HepG2 (cell line): ENCODE data around the gene CALD1. TPM values are rescaled to one million over a fixed set of nuclear protein-coding genes. Genes with fewer than 3 reads are reported as not detected.

Source experiments
- AKNA ChIP-seq: sonication (generic); formaldehyde crosslinking; IDR thresholded peaks from 2 replicates; pipeline ENCODE4 v1.4.0; 2020; ENCODE audit warnings: missing genetic modification reagents, borderline replicate concordance
- ATF6 ChIP-seq: sonication (generic); formaldehyde crosslinking; conservative IDR thresholded peaks from 2 replicates; pipeline ENCODE4 v1.4.0; 2020; ENCODE audit warnings: missing genetic modification reagents
- EED ChIP-seq: sonication (generic); formaldehyde crosslinking; IDR thresholded peaks from 2 replicates; pipeline ENCODE4 v1.5.0; 2020; ENCODE audit warnings: mild to moderate bottlenecking, missing genetic modification reagents
- ELK4 ChIP-seq: sonication (generic); formaldehyde crosslinking; IDR thresholded peaks from 2 replicates; pipeline ENCODE4 v1.9.0; 2021; ENCODE audit warnings: missing genetic modification reagents, borderline replicate concordance
- HDAC6 ChIP-seq: fragments of 200-600 bp; sonication (generic); IDR thresholded peaks from 2 replicates; pipeline ENCODE4 v1.7.0; 2017; ENCODE audit warnings: mild to moderate bottlenecking, antibody characterized with exemption, low read length, low read depth
- HNRNPUL1 ChIP-seq: fragments of 200-400 bp; formaldehyde crosslinking; IDR thresholded peaks from 2 replicates; pipeline ENCODE4 v1.6.1; 2017; ENCODE audit warnings: low read depth, mild to moderate bottlenecking, low read length, moderate library complexity
- KAT8 ChIP-seq: IDR thresholded peaks from 2 replicates; pipeline ENCODE4 v1.6.1; 2016; ENCODE audit warnings: missing genetic modification reagents, missing compliant biosample characterization
- MAX ChIP-seq: IDR thresholded peaks from 2 replicates; pipeline ENCODE4 v1.6.1; 2012; ENCODE audit warnings: inconsistent platforms
- MED8 ChIP-seq: sonication (generic); formaldehyde crosslinking; IDR thresholded peaks from 2 replicates; pipeline ENCODE4 v1.8.1; 2023; ENCODE audit warnings: mild to moderate bottlenecking, missing genetic modification reagents; ENCODE audit not compliant: insufficient replicate concordance
- NR2C2 ChIP-seq: sonication (generic); formaldehyde crosslinking; IDR thresholded peaks from 2 replicates; pipeline ENCODE4 v1.4.0; 2020; ENCODE audit warnings: missing genetic modification reagents, mild to moderate bottlenecking, moderate library complexity, borderline replicate concordance
- RBFOX2 ChIP-seq: fragments of 200-400 bp; formaldehyde crosslinking; IDR thresholded peaks from 2 replicates; pipeline ENCODE4 v1.6.1; 2017; ENCODE audit warnings: low read depth, mild to moderate bottlenecking, low read length
- RNF2 ChIP-seq: fragments of 450-650 bp; conservative IDR thresholded peaks from 2 replicates; pipeline ENCODE4 v1.6.1; 2016; ENCODE audit warnings: low read depth
- ZBTB37 ChIP-seq: sonication (generic); formaldehyde crosslinking; IDR thresholded peaks from 2 replicates; pipeline ENCODE4 v1.4.0; 2020; ENCODE audit warnings: mild to moderate bottlenecking, missing genetic modification reagents
- ZFP62 ChIP-seq: sonication (generic); formaldehyde crosslinking; IDR thresholded peaks from 2 replicates; pipeline ENCODE4 v1.4.0; 2020; ENCODE audit warnings: missing genetic modification reagents
- ZNF704 ChIP-seq: sonication (generic); formaldehyde crosslinking; IDR thresholded peaks from 2 replicates; pipeline ENCODE4 v1.8.1; 2023; ENCODE audit warnings: mild to moderate bottlenecking, inconsistent platforms, moderate library complexity, missing genetic modification reagents, borderline replicate concordance
- ZNF780A ChIP-seq: sonication (generic); formaldehyde crosslinking; IDR thresholded peaks from 2 replicates; pipeline ENCODE4 v1.8.0; 2022; ENCODE audit warnings: mild to moderate bottlenecking, missing genetic modification reagents, moderate library complexity
- ZNF782 ChIP-seq: sonication (generic); formaldehyde crosslinking; IDR thresholded peaks from 2 replicates; pipeline ENCODE4 v1.4.0; 2020; ENCODE audit warnings: missing genetic modification reagents, mild to moderate bottlenecking, borderline replicate concordance
- ZSCAN9 ChIP-seq: IDR thresholded peaks from 2 replicates; pipeline ENCODE4 v1.6.1; 2016; ENCODE audit warnings: borderline replicate concordance
- polyA plus RNA-seq, 8 experiments: library from polyadenylated mRNA; depleted of rRNA in 3 of 8; stranded (reverse) in 7 of 8; unstranded in 1 of 8; fragments of >200 nt; fragmentation: Illumina TruSeq in 4 of 8; extraction: Trizol in 4 of 8; gene quantifications; 2 replicates each; pipeline versions ENCODE4 v1.2.1 to v1.2.3, GENCODE V29; 2011 to 2016; ENCODE audit warnings: low read depth in 4 of 8, missing spikeins in 1 of 8, mixed read lengths in 1 of 8; ENCODE audit not compliant: insufficient read depth in 1 of 8
- total RNA-seq, 5 experiments: library from RNA; depleted of rRNA; stranded (reverse); fragments of >200 nt; fragmentation: Illumina TruSeq; extraction: Trizol; gene quantifications; 2 replicates each; pipeline ENCODE4 v1.2.3, GENCODE V29; 2016; ENCODE audit warnings: low read depth in 1 of 5

Gene CALD1
- total and polyA plus RNA-seq, 2 of the 13 experiments (the other 11 are each of a cell fraction or from before 2014, with no cell fraction given) = 53.0 to 112 TPM

GRCh38 chr7:134997214-134997885, 217.9 kb downstream of the CALD1 start (continued):
- TF ChIP-seq RNF2 = no peak
- TF ChIP-seq ZFP62 (CRISPR knock-in tag) = no peak
- no peak for TF ChIP-seq ZNF704 (CRISPR knock-in tag)
- peak; percentile 71 for TF ChIP-seq MAX
- TF ChIP-seq ZBTB37 (CRISPR knock-in tag) = peak; percentile 76; the same call in 1 of the 2 replicates
- TF ChIP-seq HDAC6 = no peak
- no peak for TF ChIP-seq ELK4
- no peak for TF ChIP-seq ZNF780A
- TF ChIP-seq MED8 (CRISPR knock-in tag) = no peak
- TF ChIP-seq ZSCAN9 (CRISPR knock-in tag) = no peak; the same call in 1 of the 2 replicates
- TF ChIP-seq NR2C2 (CRISPR knock-in tag) = peak; percentile 80
- no peak for TF ChIP-seq EED (CRISPR knock-in tag)
- no peak; the same call in 1 of the 2 replicates for TF ChIP-seq RBFOX2
- TF ChIP-seq ZNF782 = no peak
- peak; percentile 91 for TF ChIP-seq HNRNPUL1
- TF ChIP-seq AKNA = no peak
- peak; percentile 80 for TF ChIP-seq KAT8 (CRISPR knock-in tag)
- no peak for TF ChIP-seq ATF6 (CRISPR knock-in tag)
